Measurements from ENCODE around the gene GRIN3B. TPM values are rescaled to one million over a fixed set of nuclear protein-coding genes. Genes with fewer than 3 reads are reported as not detected.
A peak's percentile ranks its signal among the peaks of the same experiment; 100 is the strongest.

The GRIN3B gene
- total RNA-seq, 2 donors from 2014 or later: 0.26 TPM; not detected in 1

DNA sequence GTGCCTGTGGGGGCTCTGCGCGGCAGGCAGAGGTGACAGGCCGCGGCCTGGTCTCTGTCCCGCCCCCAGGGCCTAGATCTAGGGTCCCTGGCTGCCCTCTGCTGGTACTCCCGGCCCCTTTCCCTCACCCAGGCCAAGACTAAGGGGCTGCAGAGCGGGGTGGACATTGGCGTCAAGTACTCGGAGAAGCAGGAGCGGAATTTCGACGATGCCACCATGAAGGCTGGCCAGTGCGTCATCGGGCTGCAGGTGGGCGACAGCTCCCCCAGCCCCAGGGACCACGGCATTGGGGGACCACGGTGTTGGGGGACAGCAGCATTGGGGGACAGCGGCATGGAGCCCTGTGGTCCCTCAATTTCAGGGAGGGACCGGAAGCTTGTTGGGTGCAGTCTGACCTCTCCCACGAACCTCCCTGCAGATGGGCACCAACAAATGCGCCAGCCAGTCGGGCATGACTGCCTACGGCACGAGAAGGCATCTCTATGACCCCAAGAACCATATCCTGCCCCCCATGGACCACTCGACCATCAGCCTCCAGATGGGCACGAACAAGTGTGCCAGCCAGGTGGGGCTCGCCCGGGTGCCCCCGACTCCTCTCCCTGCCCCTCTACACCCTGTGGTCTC is 35.9 kb downstream of the GRIN3B start:
- Histone ChIP-seq H3K36me3 (replicated peaks in 1 of 2; ENCODE audit: insufficient read depth in 1 of 2, low read depth in 2 of 2) (peaks cover 0 to 5% of the 10 kb centered on the region in 2 donors), H3K4me3 (no peak overlapping the region), H3K9me3 (no peaks in the 10 kb centered on the region), H3K27ac (no peak overlapping the region), H3K27me3 (no peaks in the 10 kb centered on the region), H3K4me1 (peaks cover 18% of the 10 kb centered on the region)
- ATAC-seq: no peak
- DNase-seq: no peak
- WGBS, 2 donors: 85 to 87% methylated on average over 22 of the region's 29 CpGs
- intact Hi-C loops (cut with DNase I): no loop called here
- TF ChIP-seq CTCF (IDR thresholded peaks at IDR 0.05) (no peak), POLR2A (IDR thresholded peaks at IDR 0.05) (no peak)

- no peak for ATAC-seq
- Histone ChIP-seq H3K27me3 (no peaks in the 10 kb centered on the region), H3K4me1 (peaks cover 30% of the 10 kb centered on the region), H3K4me3 (no peak overlapping the region), H3K9me3 (no peaks in the 10 kb centered on the region), H3K27ac (peak overlapping the region in 1 of 4 donors; percentile 62), H3K36me3 (replicated peaks in 1 of 2; ENCODE audit: insufficient read depth in 1 of 2, low read depth in 2 of 2) (no peaks in the 10 kb centered on the region)
- intact Hi-C loops (cut with DNase I): no loop called here
- 61 to 89% methylated on average over 17 to 22 of the region's 22 CpGs for WGBS, 2 donors
- no peak for TF ChIP-seq POLR2A (IDR thresholded peaks at IDR 0.05)
- no peak for TF ChIP-seq CTCF (IDR thresholded peaks at IDR 0.05)
- DNase-seq: no peak
Measured at GRCh38 chr19:1037621-1038064, 37.4 kb downstream of the GRIN3B start.

- Histone ChIP-seq H3K4me3 (no peak overlapping the region), H3K9me3 (no peaks in the 10 kb centered on the region), H3K27ac (peak overlapping the region in 2 of 4 donors; percentile 36 to 62), H3K36me3 (replicated peaks in 1 of 2; ENCODE audit: insufficient read depth in 1 of 2, low read depth in 2 of 2) (no peaks in the 10 kb centered on the region), H3K27me3 (no peaks in the 10 kb centered on the region), H3K4me1 (peaks cover 30% of the 10 kb centered on the region)
- ATAC-seq (no peak), DNase-seq (no peak)
- TF ChIP-seq POLR2A (IDR thresholded peaks at IDR 0.05): no peak
- no peak for TF ChIP-seq CTCF (IDR thresholded peaks at IDR 0.05)
- intact Hi-C loops (cut with DNase I): no loop called here
- 60 to 64% methylated on average over 22 of the region's 22 CpGs for WGBS, 2 donors
Measured at GRCh38 chr19:1038978-1039645, 38.9 kb downstream of the GRIN3B start.

DNA sequence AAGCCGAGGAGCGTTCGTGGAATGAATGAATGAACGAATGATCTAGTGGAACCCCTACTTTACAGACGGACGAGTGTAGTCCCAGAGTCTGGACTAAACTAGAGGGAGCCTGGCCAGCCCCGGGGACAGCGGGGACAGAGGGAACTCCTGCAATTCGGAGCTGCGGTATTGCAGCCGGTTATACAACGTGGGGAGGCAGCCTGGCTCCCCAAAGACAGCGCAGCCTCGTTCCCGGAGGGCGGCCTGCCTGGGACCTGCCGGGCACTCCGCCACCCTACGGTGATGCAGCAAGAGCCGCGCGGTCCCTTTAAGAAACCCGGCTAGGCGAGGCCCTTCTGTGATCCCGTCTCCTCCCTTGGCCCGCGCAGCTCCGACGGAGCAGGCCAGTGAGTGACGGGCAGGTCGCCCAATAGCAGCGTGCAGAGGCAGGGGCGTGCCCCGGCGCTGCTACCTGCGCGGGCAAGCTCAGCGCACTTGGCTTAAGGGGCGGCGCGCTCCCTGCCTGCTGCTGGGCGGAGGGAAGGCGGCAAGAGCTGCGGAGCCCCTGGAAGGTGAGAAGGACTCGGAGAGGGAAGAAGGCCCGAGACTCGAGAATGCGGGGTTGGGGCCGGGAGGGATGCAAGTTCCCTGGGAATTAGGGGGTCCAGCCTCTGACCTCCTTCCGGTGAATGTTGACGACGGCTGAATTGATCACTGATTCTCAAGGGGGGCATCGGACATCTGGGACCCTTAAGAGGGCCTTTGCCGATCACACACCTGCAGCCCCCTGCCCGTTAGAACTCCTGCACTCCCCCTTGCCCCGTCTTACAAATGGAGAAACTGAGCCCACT is 39.6 kb downstream of the GRIN3B start, which contains the start of gene ABCA7:
Gene ABCA7 (plus strand): TSS at position 462 of the 830 bp plus-strand sequence. CDS start 1,255 bp downstream, outside the sequence.
- intact Hi-C loops (cut with DNase I): no loop called here
- 1 to 2% methylated on average over 16 to 56 of the region's 56 CpGs for WGBS, 2 donors
- H3K9me3 ChIP-seq: no peaks in the 10 kb centered on the region
- DNase-seq: peak; percentile 99 to 100 (median 100)
- peak within 1 kb of the TSS; percentile 6 to 24 for H3K4me3 ChIP-seq
- TF ChIP-seq POLR2A (IDR thresholded peaks at IDR 0.05) (peak; percentile 76 to 86 (median 81)), CTCF (IDR thresholded peaks at IDR 0.05) (peak in 1 of 7 experiments; percentile 30)
- peak; percentile 94 for ATAC-seq
- H3K27me3 ChIP-seq: no peaks in the 10 kb centered on the region
- no peaks in the 10 kb centered on the region for H3K36me3 ChIP-seq (replicated peaks in 1 of 2; ENCODE audit: insufficient read depth in 1 of 2, low read depth in 2 of 2)
- peak within 1 kb of the TSS; percentile 45 to 78 (median 66) for H3K27ac ChIP-seq
- H3K4me1 ChIP-seq: peaks cover 30% of the 10 kb centered on the region
